HUES6 (cell line): ENCODE results near the gene CIAO3.

Source experiments
- H3K27ac ChIP-seq: 2 replicates; pipeline ENCODE4 v1.7.0; 2013; ENCODE audit warnings: low read depth, mild to moderate bottlenecking, low read length, inconsistent platforms
- H3K27me3 ChIP-seq: 2 replicates; pipeline ENCODE4 v1.6.1; 2013; ENCODE audit warnings: low read length; ENCODE audit not compliant: control insufficient read depth, insufficient read depth
- H3K36me3 ChIP-seq: 2 replicates; pipeline ENCODE4 v1.6.1; 2013; ENCODE audit warnings: low read length; ENCODE audit not compliant: control insufficient read depth, insufficient read depth
- H3K4me1 ChIP-seq: 2 replicates; pipeline ENCODE4 v1.6.1; 2013; ENCODE audit warnings: low read length; ENCODE audit not compliant: control insufficient read depth, insufficient read depth
- H3K4me3 ChIP-seq: 2 replicates; pipeline ENCODE4 v1.5.1; 2013; ENCODE audit warnings: low read depth, low read length
- H3K9ac ChIP-seq: one replicate; pipeline ENCODE4 v1.6.1; 2013; ENCODE audit warnings: mild to moderate bottlenecking, low read length
- H3K9me3 ChIP-seq: 2 replicates; pipeline ENCODE4 v1.6.1; 2013; ENCODE audit warnings: low read depth, low read length; ENCODE audit not compliant: control insufficient read depth, insufficient read depth

CIAO3 gene

GRCh38 chr16:725463-726187 is 15.2 kb downstream of the CIAO3 start:
- H3K9me3 ChIP-seq, result no peaks in the 10 kb centered on the region
- no peak overlapping the region for H3K27ac ChIP-seq
- H3K4me3 ChIP-seq, result peak overlapping the region; percentile 58
- no peak overlapping the region for H3K9ac ChIP-seq
- H3K27me3 ChIP-seq, result peaks cover 19% of the 10 kb centered on the region
- peaks cover 3% of the 10 kb centered on the region; the same call in 1 of the 2 replicates for H3K4me1 ChIP-seq
- peaks cover 12% of the 10 kb centered on the region for H3K36me3 ChIP-seq

GRCh38 chr16:725041-725376 is 15.8 kb downstream of the CIAO3 start:
- Histone ChIP-seq H3K4me3 (no peak overlapping the region), H3K27ac (no peak overlapping the region), H3K4me1 (peaks cover 6% of the 10 kb centered on the region), H3K36me3 (peaks cover 6% of the 10 kb centered on the region), H3K9me3 (no peaks in the 10 kb centered on the region), H3K27me3 (peaks cover 19% of the 10 kb centered on the region), H3K9ac (no peak overlapping the region)

GRCh38 chr16:724188-725040 is 16.4 kb downstream of the CIAO3 start:
- Histone ChIP-seq H3K4me1 (peaks cover 12% of the 10 kb centered on the region), H3K9me3 (no peaks in the 10 kb centered on the region), H3K36me3 (peaks cover 6% of the 10 kb centered on the region), H3K4me3 (no peak overlapping the region), H3K27ac (no peak overlapping the region), H3K27me3 (peaks cover 19% of the 10 kb centered on the region), H3K9ac (no peak overlapping the region)

- H3K4me1 ChIP-seq, result peaks cover 14% of the 10 kb centered on the region
- no peak overlapping the region for H3K9ac ChIP-seq
- H3K27ac ChIP-seq, result no peak overlapping the region
- no peak overlapping the region for H3K4me3 ChIP-seq
- H3K36me3 ChIP-seq, result peaks cover 6% of the 10 kb centered on the region
- H3K9me3 ChIP-seq, result no peaks in the 10 kb centered on the region
- H3K27me3 ChIP-seq, result peaks cover 22% of the 10 kb centered on the region
These were observed 17.1 kb downstream of the CIAO3 start for GRCh38 chr16:723695-724094.

- Histone ChIP-seq H3K36me3 (peaks cover 6% of the 10 kb centered on the region), H3K9ac (no peak overlapping the region), H3K27me3 (peaks cover 22% of the 10 kb centered on the region), H3K27ac (no peak overlapping the region), H3K4me3 (no peak overlapping the region), H3K9me3 (no peaks in the 10 kb centered on the region), H3K4me1 (peaks cover 11% of the 10 kb centered on the region)
These were observed 17.8 kb downstream of the CIAO3 start for GRCh38 chr16:722835-723633.

- Histone ChIP-seq H3K27me3 (peaks cover 18% of the 10 kb centered on the region), H3K36me3 (peaks cover 6% of the 10 kb centered on the region), H3K9me3 (no peaks in the 10 kb centered on the region), H3K4me1 (peaks cover 11% of the 10 kb centered on the region), H3K4me3 (peak overlapping the region; percentile 92), H3K9ac (no peak overlapping the region), H3K27ac (no peak overlapping the region)
These were observed 18.8 kb downstream of the CIAO3 start for GRCh38 chr16:721765-722540.

- Histone ChIP-seq H3K9me3 (no peaks in the 10 kb centered on the region), H3K36me3 (peaks cover 6% of the 10 kb centered on the region), H3K27me3 (peaks cover 18% of the 10 kb centered on the region), H3K27ac (peak within 1 kb of the TSS; percentile 89; the same call in 1 of the 2 replicates), H3K4me3 (peak within 1 kb of the TSS; percentile 92), H3K9ac (peak within 1 kb of the TSS; percentile 87), H3K4me1 (peaks cover 18% of the 10 kb centered on the region)
These were observed 19.6 kb downstream of the CIAO3 start, which contains the start of gene ANTKMT for GRCh38 chr16:720990-721764. Gene ANTKMT (plus strand): TSS chr16:721146. CDS start chr16:721275, 129 bp downstream.

GRCh38 chr16:720447-720989 is 20.3 kb downstream of the CIAO3 start:
- Histone ChIP-seq H3K4me3 (peak overlapping the region; percentile 92), H3K9ac (peak overlapping the region; percentile 87), H3K27ac (peak overlapping the region; percentile 89; the same call in 1 of the 2 replicates), H3K4me1 (peaks cover 24% of the 10 kb centered on the region), H3K27me3 (peaks cover 18% of the 10 kb centered on the region), H3K36me3 (peaks cover 6% of the 10 kb centered on the region), H3K9me3 (no peaks in the 10 kb centered on the region)

GRCh38 chr16:719815-720446 is 20.9 kb downstream of the CIAO3 start:
- Histone ChIP-seq H3K9ac (peak overlapping the region; percentile 87), H3K4me1 (peaks cover 24% of the 10 kb centered on the region), H3K36me3 (peaks cover 6% of the 10 kb centered on the region), H3K27me3 (peaks cover 20% of the 10 kb centered on the region), H3K27ac (no peak overlapping the region), H3K4me3 (peak overlapping the region; percentile 92), H3K9me3 (no peaks in the 10 kb centered on the region)
